ENCODE results near the gene LIX1L.

DNA sequence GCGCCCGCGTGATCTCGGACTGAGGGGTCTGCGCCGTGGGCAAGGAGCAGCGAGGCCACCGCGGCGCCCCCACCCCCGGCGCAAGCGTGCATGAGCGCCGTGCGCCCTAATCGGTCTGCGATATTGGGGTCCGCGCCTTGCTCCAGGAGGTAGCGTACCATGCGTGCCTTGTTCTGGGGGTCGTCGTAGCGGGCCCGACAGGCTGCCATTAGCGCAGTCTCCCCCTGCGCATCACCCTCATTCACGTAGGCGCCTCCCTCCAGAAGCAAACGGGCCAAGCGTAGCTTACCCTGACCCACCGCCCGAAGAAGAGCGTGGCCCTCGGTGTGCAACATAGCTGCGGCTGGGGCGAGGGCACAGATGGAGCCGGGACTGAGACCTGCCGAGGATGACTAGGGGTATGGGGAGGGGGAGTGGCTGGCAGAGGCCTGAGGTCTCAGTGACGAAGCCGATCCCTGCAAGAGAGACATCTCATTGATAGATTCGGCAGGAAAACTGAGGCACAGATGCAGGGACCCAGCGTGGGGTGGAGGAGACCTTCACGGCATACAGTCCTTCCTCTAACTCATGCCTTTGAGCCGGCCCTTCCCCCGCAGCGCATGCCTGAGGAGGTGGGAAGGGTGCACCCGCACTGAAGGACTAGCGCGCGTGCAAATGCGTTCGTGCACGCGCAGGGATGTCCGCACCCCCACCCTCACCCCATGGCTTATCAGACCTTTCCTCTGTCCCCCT is 3.8 kb upstream of the LIX1L start:
- TF ChIP-seq GATA2 (IDR thresholded peaks at IDR 0.05; ENCODE audit: low read depth, low read length) (no peak), GATA3 (IDR thresholded peaks at IDR 0.05; ENCODE audit: low read depth, low read length) (no peak)
